ENCODE results near the gene CENPO.

DNA sequence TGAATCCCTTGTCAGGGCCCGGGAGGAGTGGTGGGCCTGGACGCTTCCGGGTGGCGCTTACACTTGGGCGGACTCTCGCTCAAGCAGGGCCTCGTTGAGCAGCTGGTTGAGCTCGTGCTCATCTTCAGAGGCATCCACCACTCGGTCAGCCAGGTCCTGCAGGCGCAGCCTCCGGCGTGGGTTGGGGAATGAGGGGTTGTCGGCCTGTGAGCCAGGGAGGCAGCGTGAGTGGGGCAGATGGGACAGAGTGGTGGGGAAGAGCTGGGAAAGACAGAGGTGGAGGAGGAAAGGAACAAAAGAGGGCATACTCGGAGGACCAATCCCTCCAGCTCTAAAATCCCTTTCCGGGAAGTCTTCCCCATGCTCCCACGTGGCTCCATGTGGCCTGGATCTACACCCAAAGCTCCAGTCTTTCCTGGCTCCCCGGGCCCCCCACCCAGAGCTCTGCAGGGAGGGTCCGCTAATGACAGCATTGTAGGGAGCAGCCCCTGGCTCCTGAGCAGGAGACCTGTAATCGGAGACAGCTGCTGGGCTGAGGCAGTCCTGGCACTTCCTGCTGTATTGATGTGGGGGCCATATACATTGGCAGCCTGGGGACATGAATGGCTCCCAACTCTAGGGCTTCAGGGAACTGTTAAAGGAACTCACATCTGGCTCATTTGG lies 41.6 kb downstream of the CENPO start:
- TF ChIP-seq, protein P1, sequence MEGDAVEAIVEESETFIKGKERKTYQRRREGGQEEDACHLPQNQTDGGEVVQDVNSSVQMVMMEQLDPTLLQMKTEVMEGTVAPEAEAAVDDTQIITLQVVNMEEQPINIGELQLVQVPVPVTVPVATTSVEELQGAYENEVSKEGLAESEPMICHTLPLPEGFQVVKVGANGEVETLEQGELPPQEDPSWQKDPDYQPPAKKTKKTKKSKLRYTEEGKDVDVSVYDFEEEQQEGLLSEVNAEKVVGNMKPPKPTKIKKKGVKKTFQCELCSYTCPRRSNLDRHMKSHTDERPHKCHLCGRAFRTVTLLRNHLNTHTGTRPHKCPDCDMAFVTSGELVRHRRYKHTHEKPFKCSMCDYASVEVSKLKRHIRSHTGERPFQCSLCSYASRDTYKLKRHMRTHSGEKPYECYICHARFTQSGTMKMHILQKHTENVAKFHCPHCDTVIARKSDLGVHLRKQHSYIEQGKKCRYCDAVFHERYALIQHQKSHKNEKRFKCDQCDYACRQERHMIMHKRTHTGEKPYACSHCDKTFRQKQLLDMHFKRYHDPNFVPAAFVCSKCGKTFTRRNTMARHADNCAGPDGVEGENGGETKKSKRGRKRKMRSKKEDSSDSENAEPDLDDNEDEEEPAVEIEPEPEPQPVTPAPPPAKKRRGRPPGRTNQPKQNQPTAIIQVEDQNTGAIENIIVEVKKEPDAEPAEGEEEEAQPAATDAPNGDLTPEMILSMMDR (IDR thresholded peaks at IDR 0.05), result no peak
- no peak for TF ChIP-seq POLR2A (IDR thresholded peaks at IDR 0.05)

Measured in thyroid gland (tissue), 4 donors.